ENCODE data around the gene ACBD5. TPM values are rescaled to one million over a fixed set of nuclear protein-coding genes. Genes with fewer than 3 reads are reported as not detected.
A peak's percentile ranks its signal among the peaks of the same experiment; 100 is the strongest.

Gene ACBD5
- total RNA-seq, 1 experiment from 2014 or later: 18.4 TPM

DNA sequence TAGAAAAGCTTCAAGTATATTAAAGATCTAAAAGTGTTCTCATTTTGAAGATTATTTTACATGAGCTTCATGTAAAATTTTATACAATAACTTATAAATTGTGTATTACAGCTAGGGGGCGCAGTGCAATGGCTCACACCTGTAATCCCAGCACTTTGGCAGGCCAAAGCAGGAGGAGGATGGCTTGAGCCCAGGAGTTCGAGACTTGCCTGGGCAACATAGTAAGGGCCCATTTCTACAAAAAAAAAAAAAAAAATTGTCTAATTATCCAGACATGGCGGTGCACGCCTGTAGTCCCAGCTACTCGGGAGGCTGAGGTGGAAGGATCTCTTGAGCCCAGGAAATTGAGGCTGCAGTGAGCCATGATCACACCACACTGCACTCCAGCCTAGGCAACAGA, 16.6 kb downstream of the ACBD5 start:
- intact Hi-C loops (cut with micrococcal nuclease; ENCODE audit: unreplicated experiment): loop anchor here (5.0 kb wide), 1 partner anchor 138 kb away; no protein-coding TSS in a partner anchor
- Histone ChIP-seq H3K27me3 (ENCODE audit: control insufficient read depth, insufficient read depth, low read length) (no peaks in the 10 kb centered on the region), H3K4me1 (ENCODE audit: control insufficient read depth, insufficient read depth, low read length) (no peaks in the 10 kb centered on the region), H3K4me3 (ENCODE audit: low read depth in 2 of 2, low read length in 2 of 2) (no peak overlapping the region), H3K9me3 (ENCODE audit: control insufficient read depth, insufficient read depth, low read depth, low read length) (no peaks in the 10 kb centered on the region), H3K36me3 (ENCODE audit: control insufficient read depth, insufficient read depth, low read length) (peaks cover 12% of the 10 kb centered on the region), H3K27ac (ENCODE audit: low read length) (no peak overlapping the region)
- POLR2A ChIA-PET: no interaction called here
- no TSS peak for BruUV-seq (replicated peaks)
- DNase-seq (ENCODE audit: low read depth, low spot score) (no peak), ATAC-seq (peak; percentile 74; the same call in 1 of the 2 replicates)
- no peak for TF ChIP-seq SIN3A (IDR thresholded peaks at IDR 0.05; ENCODE audit: borderline replicate concordance, insufficient read depth, low read depth, low read length)
- no peak for TF ChIP-seq POLR2AphosphoS5 (IDR thresholded peaks at IDR 0.05; ENCODE audit: low read depth, low read length)
- TF ChIP-seq TCF7L2 (IDR thresholded peaks at IDR 0.05; ENCODE audit: low read depth, low read length): no peak
- TF ChIP-seq, protein P1, sequence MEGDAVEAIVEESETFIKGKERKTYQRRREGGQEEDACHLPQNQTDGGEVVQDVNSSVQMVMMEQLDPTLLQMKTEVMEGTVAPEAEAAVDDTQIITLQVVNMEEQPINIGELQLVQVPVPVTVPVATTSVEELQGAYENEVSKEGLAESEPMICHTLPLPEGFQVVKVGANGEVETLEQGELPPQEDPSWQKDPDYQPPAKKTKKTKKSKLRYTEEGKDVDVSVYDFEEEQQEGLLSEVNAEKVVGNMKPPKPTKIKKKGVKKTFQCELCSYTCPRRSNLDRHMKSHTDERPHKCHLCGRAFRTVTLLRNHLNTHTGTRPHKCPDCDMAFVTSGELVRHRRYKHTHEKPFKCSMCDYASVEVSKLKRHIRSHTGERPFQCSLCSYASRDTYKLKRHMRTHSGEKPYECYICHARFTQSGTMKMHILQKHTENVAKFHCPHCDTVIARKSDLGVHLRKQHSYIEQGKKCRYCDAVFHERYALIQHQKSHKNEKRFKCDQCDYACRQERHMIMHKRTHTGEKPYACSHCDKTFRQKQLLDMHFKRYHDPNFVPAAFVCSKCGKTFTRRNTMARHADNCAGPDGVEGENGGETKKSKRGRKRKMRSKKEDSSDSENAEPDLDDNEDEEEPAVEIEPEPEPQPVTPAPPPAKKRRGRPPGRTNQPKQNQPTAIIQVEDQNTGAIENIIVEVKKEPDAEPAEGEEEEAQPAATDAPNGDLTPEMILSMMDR (IDR thresholded peaks at IDR 0.05): peak; percentile 82
- TF ChIP-seq, protein P2, sequence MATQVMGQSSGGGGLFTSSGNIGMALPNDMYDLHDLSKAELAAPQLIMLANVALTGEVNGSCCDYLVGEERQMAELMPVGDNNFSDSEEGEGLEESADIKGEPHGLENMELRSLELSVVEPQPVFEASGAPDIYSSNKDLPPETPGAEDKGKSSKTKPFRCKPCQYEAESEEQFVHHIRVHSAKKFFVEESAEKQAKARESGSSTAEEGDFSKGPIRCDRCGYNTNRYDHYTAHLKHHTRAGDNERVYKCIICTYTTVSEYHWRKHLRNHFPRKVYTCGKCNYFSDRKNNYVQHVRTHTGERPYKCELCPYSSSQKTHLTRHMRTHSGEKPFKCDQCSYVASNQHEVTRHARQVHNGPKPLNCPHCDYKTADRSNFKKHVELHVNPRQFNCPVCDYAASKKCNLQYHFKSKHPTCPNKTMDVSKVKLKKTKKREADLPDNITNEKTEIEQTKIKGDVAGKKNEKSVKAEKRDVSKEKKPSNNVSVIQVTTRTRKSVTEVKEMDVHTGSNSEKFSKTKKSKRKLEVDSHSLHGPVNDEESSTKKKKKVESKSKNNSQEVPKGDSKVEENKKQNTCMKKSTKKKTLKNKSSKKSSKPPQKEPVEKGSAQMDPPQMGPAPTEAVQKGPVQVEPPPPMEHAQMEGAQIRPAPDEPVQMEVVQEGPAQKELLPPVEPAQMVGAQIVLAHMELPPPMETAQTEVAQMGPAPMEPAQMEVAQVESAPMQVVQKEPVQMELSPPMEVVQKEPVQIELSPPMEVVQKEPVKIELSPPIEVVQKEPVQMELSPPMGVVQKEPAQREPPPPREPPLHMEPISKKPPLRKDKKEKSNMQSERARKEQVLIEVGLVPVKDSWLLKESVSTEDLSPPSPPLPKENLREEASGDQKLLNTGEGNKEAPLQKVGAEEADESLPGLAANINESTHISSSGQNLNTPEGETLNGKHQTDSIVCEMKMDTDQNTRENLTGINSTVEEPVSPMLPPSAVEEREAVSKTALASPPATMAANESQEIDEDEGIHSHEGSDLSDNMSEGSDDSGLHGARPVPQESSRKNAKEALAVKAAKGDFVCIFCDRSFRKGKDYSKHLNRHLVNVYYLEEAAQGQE (IDR thresholded peaks at IDR 0.05; ENCODE audit: insufficient read depth in 1 of 2, low read depth in 2 of 2, low read length in 1 of 2): no peak
- CTCF ChIA-PET: interaction anchor here (0.6 to 0.9 kb wide), 6 partner anchors 10 to 1641 kb away, joined by 5 to 7 read pairs (median 5); no protein-coding TSS in a partner anchor
- in situ Hi-C loops (cut with HindIII; ENCODE audit: low pct_unique_long_range_greater_than_20kb, low sequenced_read_pairs): no loop called here

DNA sequence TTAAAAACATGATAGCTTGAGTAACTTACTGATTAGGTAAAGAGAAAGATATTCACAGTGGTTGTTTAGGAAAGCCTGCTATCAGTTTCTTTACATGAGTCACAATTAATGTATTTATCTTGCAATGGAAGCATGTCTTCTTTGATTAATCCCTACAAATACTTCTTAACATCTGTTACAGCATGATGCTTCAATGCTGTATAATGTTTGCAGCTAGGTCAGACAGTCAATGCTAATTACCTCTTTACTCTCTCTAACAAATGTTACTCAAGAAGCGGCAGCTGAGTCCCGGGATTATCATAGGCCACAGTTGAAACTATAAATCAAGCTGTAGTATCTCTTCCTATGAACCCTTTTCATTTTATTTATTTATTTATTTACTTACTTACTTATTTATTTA, 33.2 kb downstream of the ACBD5 start:
- no peaks in the 10 kb centered on the region for H3K4me1 ChIP-seq (ENCODE audit: control insufficient read depth, insufficient read depth, low read length)
- no peak for DNase-seq (ENCODE audit: low read depth, low spot score)
- no peaks in the 10 kb centered on the region for H3K27me3 ChIP-seq (ENCODE audit: control insufficient read depth, insufficient read depth, low read length)
- ChIA-PET POLR2A (no interaction called here), CTCF (no interaction called here)
- in situ Hi-C loops (cut with HindIII; ENCODE audit: low pct_unique_long_range_greater_than_20kb, low sequenced_read_pairs) (no loop called here), intact Hi-C loops (cut with micrococcal nuclease; ENCODE audit: unreplicated experiment) (no loop called here)
- no peak overlapping the region for H3K4me3 ChIP-seq (ENCODE audit: low read depth in 2 of 2, low read length in 2 of 2)
- no peak for ATAC-seq
- H3K36me3 ChIP-seq (ENCODE audit: control insufficient read depth, insufficient read depth, low read length): peaks cover 11% of the 10 kb centered on the region; the same call in 1 of the 2 replicates
- no TSS peak for BruUV-seq (replicated peaks)
- TF ChIP-seq TCF7L2 (IDR thresholded peaks at IDR 0.05; ENCODE audit: low read depth, low read length): no peak
- TF ChIP-seq, protein P1 (IDR thresholded peaks at IDR 0.05): no peak
- TF ChIP-seq POLR2AphosphoS5 (IDR thresholded peaks at IDR 0.05; ENCODE audit: low read depth, low read length): no peak
- TF ChIP-seq, protein P2 (IDR thresholded peaks at IDR 0.05; ENCODE audit: insufficient read depth in 1 of 2, low read depth in 2 of 2, low read length in 1 of 2): no peak
- TF ChIP-seq SIN3A (IDR thresholded peaks at IDR 0.05; ENCODE audit: borderline replicate concordance, insufficient read depth, low read depth, low read length): no peak
- no peaks in the 10 kb centered on the region for H3K9me3 ChIP-seq (ENCODE audit: control insufficient read depth, insufficient read depth, low read depth, low read length)
- no peak overlapping the region for H3K27ac ChIP-seq (ENCODE audit: low read length)
